Cortex of kidney (tissue), 1 donor: ENCODE measurements around the gene F8A3.
"Not testable (repeated sequence)": the region's sequence is repeated elsewhere in the genome, so short reads cannot be mapped to it uniquely, and the experiment has no call there.

Experiments used
- DNase-seq: peaks from one replicate; lab custom pipeline; 2025; lab: John Stamatoyannopoulos, UW

The F8A3 gene

DNA sequence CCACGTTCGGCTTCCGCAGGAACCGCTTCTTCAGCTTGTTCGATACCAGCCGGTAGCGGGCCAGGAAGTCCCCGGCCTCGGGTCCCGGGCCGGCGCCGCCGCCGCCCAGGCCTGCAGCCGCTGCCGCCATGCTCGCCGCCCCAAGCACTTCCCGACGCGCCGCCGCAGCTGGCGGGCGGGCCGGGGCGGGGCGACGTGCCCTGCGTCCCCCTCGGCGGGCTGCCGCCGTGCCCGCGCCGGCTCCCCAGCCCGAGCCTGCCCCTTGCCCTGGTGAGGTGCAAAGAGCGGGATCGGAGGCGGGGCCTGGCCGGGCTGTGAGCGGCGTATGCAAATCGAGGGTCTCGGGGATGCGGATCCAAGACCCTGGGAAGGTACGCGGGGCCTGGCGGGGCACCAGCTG is at the start of gene F8A3:
F8A3 (minus strand) TSS at position 150 of the 400 bp plus-strand sequence; CDS start at position 130, 20 bp downstream.
- DNase-seq, result not testable (repeated sequence)

DNA sequence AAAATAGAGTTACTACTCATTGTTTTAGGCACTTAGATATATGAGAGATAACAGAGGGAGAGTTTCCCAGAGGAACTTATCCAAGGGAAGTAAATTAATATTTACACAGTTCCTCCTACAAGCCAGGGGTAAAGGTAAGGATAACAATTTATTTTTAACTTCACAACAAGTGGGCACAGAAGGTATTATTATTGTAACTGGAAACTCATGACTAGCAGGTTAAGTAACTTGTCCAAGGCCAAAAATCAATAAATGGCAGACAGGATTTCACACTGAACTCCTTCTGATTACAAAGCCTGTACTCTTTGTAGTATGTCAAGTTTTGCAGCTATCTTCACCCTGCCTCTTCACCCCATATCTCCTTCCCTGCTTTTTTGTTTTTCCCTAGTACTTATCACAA is 46.9 kb upstream of the F8A3 start:
- no peak for DNase-seq

DNA sequence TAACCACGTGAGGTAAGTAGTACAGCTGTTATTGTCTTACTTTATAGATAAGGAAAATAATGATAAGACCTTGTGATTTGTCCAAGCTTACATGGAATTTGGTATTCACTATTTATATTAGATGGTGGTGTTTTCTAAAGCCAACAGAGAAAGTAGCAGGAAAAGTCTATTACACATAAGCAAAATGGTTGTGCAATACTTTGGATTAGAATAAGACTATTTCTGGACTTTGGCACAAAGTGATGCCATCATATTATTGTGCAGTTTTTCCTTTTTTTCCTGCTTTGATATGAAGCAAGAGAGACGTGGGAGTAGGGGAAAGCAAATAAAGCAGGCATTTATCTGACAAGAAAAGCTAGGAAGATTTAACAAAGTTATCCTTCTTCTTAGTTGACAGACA is 36.7 kb upstream of the F8A3 start:
- DNase-seq, result not testable (repeated sequence)

GRCh38 chrX:155491421-155491820 is 33.0 kb upstream of the F8A3 start:
- DNase-seq, result not testable (repeated sequence)

- not testable (repeated sequence) for DNase-seq
Measured at GRCh38 chrX:155477136-155477535, 18.7 kb upstream of the F8A3 start.

- not testable (repeated sequence) for DNase-seq
Measured at GRCh38 chrX:155466269-155466938, 8.0 kb upstream of the F8A3 start.

GRCh38 chrX:155460501-155460900 is 2.1 kb upstream of the F8A3 start:
- not testable (repeated sequence) for DNase-seq

GRCh38 chrX:155457761-155458447 is 516 bp downstream of the F8A3 start:
- not testable (repeated sequence) for DNase-seq

GRCh38 chrX:155441097-155441496 is 17.3 kb downstream of the F8A3 start:
- no peak for DNase-seq

- DNase-seq, result no peak
Measured at GRCh38 chrX:155435744-155436112, 22.7 kb downstream of the F8A3 start.

GRCh38 chrX:155434906-155435743 is 23.3 kb downstream of the F8A3 start:
- DNase-seq, result no peak

DNA sequence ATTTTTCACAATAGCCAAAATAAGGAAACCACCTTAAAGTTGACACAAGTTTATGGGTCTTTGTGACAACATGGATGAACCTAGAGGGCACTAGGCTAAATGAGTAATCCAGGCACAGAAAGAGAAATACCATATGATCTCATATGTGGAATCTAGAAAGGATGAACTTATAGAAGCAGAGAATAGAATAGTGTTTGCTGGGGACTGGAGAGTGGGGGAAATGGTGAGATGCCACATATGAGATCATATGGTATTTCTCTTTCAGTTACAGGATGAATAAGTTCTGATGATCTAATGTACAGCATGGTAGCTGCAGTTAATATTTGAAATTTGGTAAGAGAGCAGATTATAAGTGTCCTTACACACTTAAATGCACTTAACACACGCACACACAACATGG is 40.7 kb downstream of the F8A3 start:
- DNase-seq, result no peak
